Esophagus squamous epithelium (tissue), 4 donors: ENCODE data around the gene SCAND1.

Source experiments
- CTCF ChIP-seq, 6 experiments: fragments of 450-650 bp in 4 of 6; fragments of 200-600 bp in 2 of 6; sonication (generic) in 2 of 6; IDR thresholded peaks; one replicate each; pipeline ENCODE4 v1.5.1; 2016 to 2019; ENCODE audit warnings: antibody characterized with exemption in 6 of 6, mild to moderate bottlenecking in 4 of 6, moderate library complexity in 4 of 6
- POLR2A ChIP-seq, 4 donors: fragments of 450-650 bp; IDR thresholded peaks; one replicate each; pipeline ENCODE4 v1.6.1; 2017; ENCODE audit warnings: antibody characterized with exemption in 4 of 4, mild to moderate bottlenecking in 4 of 4, moderate library complexity in 3 of 4

- TF ChIP-seq CTCF (IDR thresholded peaks at IDR 0.05) (peak in 1 of 6 experiments; percentile 46), POLR2A (IDR thresholded peaks at IDR 0.05) (no peak)
Observed at GRCh38 chr20:35947489-35947888, 6.8 kb downstream of the SCAND1 start.
